Liver (tissue), 3 donors: ENCODE measurements around the gene SERPINE2.

Experiments used
- RAD21 ChIP-seq, 2 donors: IDR thresholded peaks; 2 replicates each; pipeline ENCODE4 v1.6.1; 2016; ENCODE audit warnings: antibody characterized with exemption in 2 of 2, mild to moderate bottlenecking in 2 of 2
- TF ChIP-seq, protein P1 (sequence below): IDR thresholded peaks from 2 replicates; pipeline ENCODE4 v1.6.1; 2016; ENCODE audit warnings: antibody characterized with exemption
- TF ChIP-seq, protein P2 (sequence below): fragments of 150-350 bp; IDR thresholded peaks from 2 replicates; pipeline ENCODE4 v1.5.1; 2017; ENCODE audit warnings: improper control_type of control experiment, low read depth, low read length; ENCODE audit not compliant: missing input control
- TF ChIP-seq, protein P3 (sequence below): IDR thresholded peaks from 2 replicates; pipeline ENCODE4 v1.6.1; 2016; ENCODE audit warnings: antibody characterized with exemption
- donor health status: healthy.
- donor health status: healthy.

DNA sequence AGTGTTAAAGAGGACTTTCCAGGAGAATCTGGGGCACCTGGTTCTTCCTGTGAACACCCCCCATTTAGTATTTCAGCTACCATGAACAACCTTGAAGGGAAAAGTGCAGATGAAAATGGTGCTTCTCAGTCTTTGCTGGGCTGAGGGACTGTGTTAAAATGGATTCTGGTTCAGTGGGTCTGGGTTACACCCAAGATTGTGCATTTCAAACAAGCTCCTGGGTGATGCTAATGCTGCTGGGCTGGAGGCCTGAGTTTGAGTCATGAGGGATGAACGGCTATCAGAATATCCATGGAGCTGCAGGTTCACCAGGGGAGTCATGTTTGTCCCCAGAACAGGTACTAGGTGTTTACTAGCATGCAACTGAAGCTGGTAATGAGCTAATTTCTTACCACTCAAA, 57.8 kb downstream of the SERPINE2 start:
- TF ChIP-seq, protein P1, sequence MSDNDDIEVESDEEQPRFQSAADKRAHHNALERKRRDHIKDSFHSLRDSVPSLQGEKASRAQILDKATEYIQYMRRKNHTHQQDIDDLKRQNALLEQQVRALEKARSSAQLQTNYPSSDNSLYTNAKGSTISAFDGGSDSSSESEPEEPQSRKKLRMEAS: no peak
- TF ChIP-seq, protein P2, sequence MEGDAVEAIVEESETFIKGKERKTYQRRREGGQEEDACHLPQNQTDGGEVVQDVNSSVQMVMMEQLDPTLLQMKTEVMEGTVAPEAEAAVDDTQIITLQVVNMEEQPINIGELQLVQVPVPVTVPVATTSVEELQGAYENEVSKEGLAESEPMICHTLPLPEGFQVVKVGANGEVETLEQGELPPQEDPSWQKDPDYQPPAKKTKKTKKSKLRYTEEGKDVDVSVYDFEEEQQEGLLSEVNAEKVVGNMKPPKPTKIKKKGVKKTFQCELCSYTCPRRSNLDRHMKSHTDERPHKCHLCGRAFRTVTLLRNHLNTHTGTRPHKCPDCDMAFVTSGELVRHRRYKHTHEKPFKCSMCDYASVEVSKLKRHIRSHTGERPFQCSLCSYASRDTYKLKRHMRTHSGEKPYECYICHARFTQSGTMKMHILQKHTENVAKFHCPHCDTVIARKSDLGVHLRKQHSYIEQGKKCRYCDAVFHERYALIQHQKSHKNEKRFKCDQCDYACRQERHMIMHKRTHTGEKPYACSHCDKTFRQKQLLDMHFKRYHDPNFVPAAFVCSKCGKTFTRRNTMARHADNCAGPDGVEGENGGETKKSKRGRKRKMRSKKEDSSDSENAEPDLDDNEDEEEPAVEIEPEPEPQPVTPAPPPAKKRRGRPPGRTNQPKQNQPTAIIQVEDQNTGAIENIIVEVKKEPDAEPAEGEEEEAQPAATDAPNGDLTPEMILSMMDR: no peak
- TF ChIP-seq, protein P3, sequence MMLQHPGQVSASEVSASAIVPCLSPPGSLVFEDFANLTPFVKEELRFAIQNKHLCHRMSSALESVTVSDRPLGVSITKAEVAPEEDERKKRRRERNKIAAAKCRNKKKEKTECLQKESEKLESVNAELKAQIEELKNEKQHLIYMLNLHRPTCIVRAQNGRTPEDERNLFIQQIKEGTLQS: no peak
- TF ChIP-seq RAD21 (IDR thresholded peaks at IDR 0.05): no peak
